OCI-LY1 (cell line): ENCODE measurements around the gene GALNT9.

Source experiments
- H2AFZ ChIP-seq: fragments of 200-600 bp; sonication (generic), shearing (Covaris generic); 2 replicates; pipeline ENCODE4 v1.6.0; 2014; ENCODE audit warnings: antibody characterized with exemption, mild to moderate bottlenecking, low read length
- H3F3A ChIP-seq: fragments of 200-600 bp; sonication (generic), shearing (Covaris generic); 2 replicates; pipeline ENCODE4 v1.6.0; 2014; ENCODE audit warnings: mild to moderate bottlenecking, antibody characterized with exemption, low read length, moderate library complexity; ENCODE audit not compliant: insufficient read depth
- H3K27ac ChIP-seq: fragments of 200-600 bp; sonication (generic); 2 replicates; pipeline ENCODE4 v1.5.1; 2014; ENCODE audit warnings: low read length, mixed run types, mild to moderate bottlenecking, low read depth; ENCODE audit not compliant: poor library complexity, severe bottlenecking
- H3K27me3 ChIP-seq: fragments of 200-600 bp; sonication (generic); 2 replicates; pipeline ENCODE4 v1.6.0; 2014; ENCODE audit warnings: antibody characterized with exemption, mild to moderate bottlenecking, low read length, moderate library complexity; ENCODE audit not compliant: insufficient read depth
- H3K36me3 ChIP-seq: fragments of 200-600 bp; sonication (generic); 2 replicates; pipeline ENCODE4 v1.6.1; 2014; ENCODE audit warnings: mild to moderate bottlenecking, antibody characterized with exemption, low read length, moderate library complexity, mixed read lengths; ENCODE audit not compliant: insufficient read depth
- H3K4me1 ChIP-seq: fragments of 200-600 bp; sonication (generic); 2 replicates; pipeline ENCODE4 v1.5.1; 2014; ENCODE audit warnings: mild to moderate bottlenecking, low read length, moderate library complexity; ENCODE audit not compliant: insufficient read depth, severe bottlenecking
- H3K4me2 ChIP-seq: fragments of 200-600 bp; sonication (generic), shearing (Covaris generic); 2 replicates; pipeline ENCODE4 v1.6.1; 2014; ENCODE audit warnings: low read length
- H3K4me3 ChIP-seq: fragments of 200-600 bp; sonication (generic); 2 replicates; pipeline ENCODE4 v1.5.1; 2014; ENCODE audit warnings: low read length, low read depth, mild to moderate bottlenecking, mixed read lengths; ENCODE audit not compliant: poor library complexity, severe bottlenecking
- H3K79me2 ChIP-seq: fragments of 200-600 bp; shearing (Covaris generic); 2 replicates; pipeline ENCODE4 v1.6.1; 2016; ENCODE audit warnings: mixed run types, low read length, mixed read lengths; ENCODE audit not compliant: insufficient read depth
- H3K9ac ChIP-seq: fragments of 200-600 bp; sonication (generic), shearing (Covaris generic); 2 replicates; pipeline ENCODE4 v1.6.1; 2014; ENCODE audit warnings: mild to moderate bottlenecking, low read length, mixed read lengths
- H3K9me2 ChIP-seq: fragments of 200-600 bp; sonication (generic), shearing (Covaris generic); 2 replicates; pipeline ENCODE4 v1.6.1; 2014; ENCODE audit warnings: low read depth, mild to moderate bottlenecking, low read length, mixed read lengths
- H3K9me3 ChIP-seq: fragments of 200-600 bp; shearing (Covaris generic); 2 replicates; pipeline ENCODE4 v1.6.1; 2014; ENCODE audit warnings: low read length, mixed read lengths
- H4K20me1 ChIP-seq: fragments of 200-600 bp; sonication (generic), shearing (Covaris generic); 2 replicates; pipeline ENCODE4 v1.6.0; 2016; ENCODE audit warnings: mild to moderate bottlenecking, low read length; ENCODE audit not compliant: insufficient read depth
- EZH2 ChIP-seq: fragments of 200-600 bp; sonication (generic), shearing (Covaris generic); IDR thresholded peaks from 2 replicates; pipeline ENCODE4 v1.8.0; 2017; ENCODE audit warnings: borderline replicate concordance, mixed run types, mild to moderate bottlenecking, antibody characterized with exemption, low read length, moderate library complexity, mixed read lengths
- TF ChIP-seq, protein P1 (sequence below): fragments of 200-600 bp; sonication (generic), shearing (Covaris generic); IDR thresholded peaks from 2 replicates; pipeline ENCODE4 v1.5.1; 2017; ENCODE audit warnings: mild to moderate bottlenecking, antibody characterized with exemption, low read length, moderate library complexity, mixed read lengths

GALNT9 gene

DNA sequence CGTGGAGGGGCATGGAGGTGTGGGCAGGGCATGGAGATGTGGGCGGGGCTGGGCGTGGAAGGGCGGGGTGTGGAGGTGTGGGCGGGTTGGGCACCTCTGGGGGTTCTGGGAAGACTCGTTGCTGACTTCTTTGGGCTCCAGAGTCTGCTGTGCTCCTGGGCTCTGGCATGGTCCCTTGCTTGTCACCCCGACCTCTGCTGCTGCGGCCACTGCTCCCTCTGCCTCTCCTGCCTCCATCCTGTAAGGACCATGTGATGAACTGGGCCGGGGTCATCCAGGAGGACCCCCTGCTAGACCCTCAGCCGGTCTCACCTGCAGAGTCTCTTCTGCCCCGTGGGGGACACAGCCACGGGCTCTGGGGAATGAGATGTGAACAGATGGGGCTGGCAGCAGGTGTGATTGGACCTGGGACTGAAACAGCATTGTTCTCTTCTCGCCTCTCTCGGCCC lies 169.8 kb downstream of the GALNT9 start:
- H3K9ac ChIP-seq, result no peak overlapping the region
- TF ChIP-seq, protein P1, sequence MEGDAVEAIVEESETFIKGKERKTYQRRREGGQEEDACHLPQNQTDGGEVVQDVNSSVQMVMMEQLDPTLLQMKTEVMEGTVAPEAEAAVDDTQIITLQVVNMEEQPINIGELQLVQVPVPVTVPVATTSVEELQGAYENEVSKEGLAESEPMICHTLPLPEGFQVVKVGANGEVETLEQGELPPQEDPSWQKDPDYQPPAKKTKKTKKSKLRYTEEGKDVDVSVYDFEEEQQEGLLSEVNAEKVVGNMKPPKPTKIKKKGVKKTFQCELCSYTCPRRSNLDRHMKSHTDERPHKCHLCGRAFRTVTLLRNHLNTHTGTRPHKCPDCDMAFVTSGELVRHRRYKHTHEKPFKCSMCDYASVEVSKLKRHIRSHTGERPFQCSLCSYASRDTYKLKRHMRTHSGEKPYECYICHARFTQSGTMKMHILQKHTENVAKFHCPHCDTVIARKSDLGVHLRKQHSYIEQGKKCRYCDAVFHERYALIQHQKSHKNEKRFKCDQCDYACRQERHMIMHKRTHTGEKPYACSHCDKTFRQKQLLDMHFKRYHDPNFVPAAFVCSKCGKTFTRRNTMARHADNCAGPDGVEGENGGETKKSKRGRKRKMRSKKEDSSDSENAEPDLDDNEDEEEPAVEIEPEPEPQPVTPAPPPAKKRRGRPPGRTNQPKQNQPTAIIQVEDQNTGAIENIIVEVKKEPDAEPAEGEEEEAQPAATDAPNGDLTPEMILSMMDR, result no peak
- TF ChIP-seq EZH2, result no peak
- H3K9me3 ChIP-seq, result peaks cover 3% of the 10 kb centered on the region; the same call in 1 of the 2 replicates
- peaks cover 12% of the 10 kb centered on the region; the same call in 1 of the 2 replicates for H3F3A ChIP-seq
- peaks cover 28% of the 10 kb centered on the region for H3K36me3 ChIP-seq
- no peaks in the 10 kb centered on the region for H3K4me1 ChIP-seq
- H3K4me3 ChIP-seq, result no peak overlapping the region
- no peaks in the 10 kb centered on the region for H4K20me1 ChIP-seq
- no peak overlapping the region for H3K4me2 ChIP-seq
- no peaks in the 10 kb centered on the region for H3K27me3 ChIP-seq
- no peaks in the 10 kb centered on the region for H3K79me2 ChIP-seq
- H2AFZ ChIP-seq, result no peak overlapping the region
- no peaks in the 10 kb centered on the region for H3K9me2 ChIP-seq
- H3K27ac ChIP-seq, result no peak overlapping the region

DNA sequence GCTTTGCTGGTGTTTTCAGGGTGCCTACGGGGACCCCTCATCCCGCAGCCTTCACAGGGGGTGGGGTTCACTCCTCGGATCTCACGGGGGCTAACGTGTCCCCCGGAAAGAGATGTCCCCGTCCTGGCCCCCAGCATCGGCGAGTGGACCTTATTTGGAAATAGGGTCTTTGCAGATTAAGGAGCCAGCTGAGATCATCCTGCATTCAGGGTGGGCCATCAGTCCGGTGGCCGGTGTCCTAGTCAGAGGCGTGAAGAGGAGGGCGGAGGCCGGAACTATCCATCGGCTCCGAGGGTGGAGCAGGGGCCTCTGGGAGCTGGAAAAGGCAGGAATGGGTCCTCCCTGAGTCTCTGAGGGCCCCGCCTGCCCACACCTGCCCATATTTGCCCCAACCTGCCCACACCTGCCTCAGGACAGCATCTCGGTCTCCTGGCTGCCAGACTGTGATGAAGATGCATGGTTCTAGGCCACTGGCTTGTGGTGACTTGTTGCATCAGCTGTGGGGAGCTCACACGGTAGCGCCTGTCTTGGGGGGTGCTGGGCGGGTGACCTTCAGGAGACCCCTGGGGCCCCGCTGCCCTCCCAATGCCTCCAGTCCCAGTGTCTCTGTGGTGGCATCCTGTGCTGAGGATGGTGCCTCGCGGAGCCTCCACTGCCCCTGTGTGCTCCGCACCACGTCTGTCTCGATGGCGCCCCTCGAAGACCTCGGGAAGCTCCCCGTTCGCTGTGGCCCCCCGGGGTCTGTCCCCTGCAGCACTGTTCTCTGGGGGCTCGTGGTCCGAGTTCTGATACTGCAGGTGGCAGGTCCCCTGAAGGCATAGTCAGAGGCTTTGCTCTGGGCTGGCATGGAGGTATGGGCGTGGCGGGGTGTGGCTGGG lies 170.5 kb downstream of the GALNT9 start:
- Histone ChIP-seq H3K4me1 (no peaks in the 10 kb centered on the region), H2AFZ (no peak overlapping the region), H3K36me3 (peaks cover 28% of the 10 kb centered on the region), H3F3A (peaks cover 12% of the 10 kb centered on the region; the same call in 1 of the 2 replicates), H3K9me2 (no peaks in the 10 kb centered on the region), H3K9ac (no peak overlapping the region), H3K27ac (no peak overlapping the region), H3K27me3 (no peaks in the 10 kb centered on the region), H4K20me1 (no peaks in the 10 kb centered on the region), H3K79me2 (no peaks in the 10 kb centered on the region), H3K9me3 (peaks cover 3% of the 10 kb centered on the region; the same call in 1 of the 2 replicates), H3K4me3 (no peak overlapping the region), H3K4me2 (no peak overlapping the region)
- TF ChIP-seq, protein P1, result no peak
- no peak for TF ChIP-seq EZH2

DNA sequence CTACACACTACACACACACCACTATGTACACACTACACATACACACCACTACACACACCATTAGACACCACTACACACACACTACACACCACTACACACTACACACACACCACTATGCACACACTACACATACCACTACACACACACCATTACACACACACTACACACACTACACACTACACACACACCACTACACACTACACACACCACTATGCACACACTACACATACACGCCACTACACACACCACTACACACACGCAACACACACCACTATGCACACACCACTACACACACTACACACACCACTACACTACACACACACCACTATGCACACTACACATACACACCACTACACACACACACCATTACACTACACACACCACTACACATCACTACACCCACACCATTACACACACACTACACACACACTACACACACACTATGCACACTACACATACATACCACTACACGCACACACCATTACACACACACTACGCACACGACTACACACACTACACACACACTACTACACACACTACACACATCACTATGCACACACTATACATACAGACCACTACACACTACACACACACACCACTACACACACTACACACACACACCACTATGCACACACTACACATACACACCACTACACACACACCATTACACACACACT lies 171.5 kb downstream of the GALNT9 start:
- peaks cover 3% of the 10 kb centered on the region; the same call in 1 of the 2 replicates for H3K9me3 ChIP-seq
- H3K79me2 ChIP-seq, result no peaks in the 10 kb centered on the region

More for the DNA sequence above, 171.5 kb downstream of the GALNT9 start:
- no peaks in the 10 kb centered on the region for H4K20me1 ChIP-seq
- H3K4me3 ChIP-seq, result no peak overlapping the region
- no peak overlapping the region for H3K4me2 ChIP-seq
- H3K27ac ChIP-seq, result no peak overlapping the region
- H3K27me3 ChIP-seq, result no peaks in the 10 kb centered on the region
- H3K4me1 ChIP-seq, result no peaks in the 10 kb centered on the region
- peaks cover 28% of the 10 kb centered on the region for H3K36me3 ChIP-seq
- H3K9me2 ChIP-seq, result no peaks in the 10 kb centered on the region
- H3F3A ChIP-seq, result peaks cover 12% of the 10 kb centered on the region; the same call in 1 of the 2 replicates
- no peak overlapping the region for H2AFZ ChIP-seq
- H3K9ac ChIP-seq, result no peak overlapping the region
- no peak for TF ChIP-seq EZH2
- TF ChIP-seq, protein P1, result no peak
